Right atrium auricular region (tissue), 2 donors: Measurements from ENCODE around the gene PLCH2. TPM values are rescaled to one million over a fixed set of nuclear protein-coding genes. Genes with fewer than 3 reads are reported as not detected.

Experiments
- DNase-seq: peaks from one replicate; pipeline ENCODE4 v3.0.0-alpha.2; 2019; ENCODE audit warnings: low spot score
- H3K27ac ChIP-seq, 2 donors: fragments of 200-600 bp; sonication (generic); 1 replicate in 1 of 2; 2 replicates in 1 of 2; pipeline ENCODE4 v1.5.1; 2016 to 2019
- H3K27me3 ChIP-seq, 2 donors: fragments of 200-600 bp; sonication (generic); one replicate each; pipeline versions ENCODE4 v1.5.1 to v1.6.0; 2017 to 2019
- H3K36me3 ChIP-seq: fragments of 200-600 bp; sonication (generic); one replicate; pipeline ENCODE4 v1.5.1; 2016
- H3K4me1 ChIP-seq, 2 donors: fragments of 200-600 bp; sonication (generic); one replicate each; pipeline versions ENCODE4 v1.5.1 to v1.6.0; 2017 to 2019
- H3K4me3 ChIP-seq, 2 donors: fragments of 200-600 bp; sonication (generic); 1 replicate in 1 of 2; 2 replicates in 1 of 2; pipeline ENCODE4 v1.5.1; 2017 to 2019; ENCODE audit warnings: mild to moderate bottlenecking in 1 of 2, moderate library complexity in 1 of 2
- H3K9me3 ChIP-seq, 2 donors: fragments of 200-600 bp; sonication (generic); one replicate each; pipeline ENCODE4 v1.5.1; 2019
- total RNA-seq, 2 donors: library from RNA; depleted of rRNA; stranded (reverse); fragments of >200 nt; gene quantifications; one replicate each; pipeline ENCODE4 v1.1.0, GENCODE V29; 2016
- TF ChIP-seq, protein P1 (sequence below), 2 donors: fragments of 200-600 bp; sonication (generic); IDR thresholded peaks; one replicate each; pipeline ENCODE4 v1.5.1; 2019; ENCODE audit warnings: antibody characterized with exemption in 2 of 2

The PLCH2 gene
- total RNA-seq, 2 donors from 2014 or later: 0.12 TPM; not detected in 1

DNA sequence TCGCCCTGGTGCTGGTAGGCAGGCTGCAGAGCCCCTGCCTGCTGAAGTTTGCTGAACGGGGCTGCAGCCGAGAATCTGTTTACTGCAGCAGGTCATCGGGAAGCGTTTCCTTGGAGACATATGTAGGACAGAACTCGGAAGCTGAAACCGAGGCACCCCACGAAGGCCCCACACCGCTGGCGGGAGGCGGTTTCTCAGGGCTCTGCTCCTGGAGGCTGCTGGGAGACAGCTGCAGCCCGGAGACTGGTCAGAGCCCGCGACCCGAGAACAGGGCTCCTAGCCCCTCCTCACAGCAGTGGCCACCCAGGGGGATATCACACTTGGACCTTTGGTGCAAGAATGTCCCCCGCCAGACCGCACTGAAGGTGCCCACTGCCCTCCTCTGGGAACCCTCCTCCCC, 12.7 kb upstream of the PLCH2 start:
- H3K27ac ChIP-seq: no peak overlapping the region
- TF ChIP-seq, protein P1, sequence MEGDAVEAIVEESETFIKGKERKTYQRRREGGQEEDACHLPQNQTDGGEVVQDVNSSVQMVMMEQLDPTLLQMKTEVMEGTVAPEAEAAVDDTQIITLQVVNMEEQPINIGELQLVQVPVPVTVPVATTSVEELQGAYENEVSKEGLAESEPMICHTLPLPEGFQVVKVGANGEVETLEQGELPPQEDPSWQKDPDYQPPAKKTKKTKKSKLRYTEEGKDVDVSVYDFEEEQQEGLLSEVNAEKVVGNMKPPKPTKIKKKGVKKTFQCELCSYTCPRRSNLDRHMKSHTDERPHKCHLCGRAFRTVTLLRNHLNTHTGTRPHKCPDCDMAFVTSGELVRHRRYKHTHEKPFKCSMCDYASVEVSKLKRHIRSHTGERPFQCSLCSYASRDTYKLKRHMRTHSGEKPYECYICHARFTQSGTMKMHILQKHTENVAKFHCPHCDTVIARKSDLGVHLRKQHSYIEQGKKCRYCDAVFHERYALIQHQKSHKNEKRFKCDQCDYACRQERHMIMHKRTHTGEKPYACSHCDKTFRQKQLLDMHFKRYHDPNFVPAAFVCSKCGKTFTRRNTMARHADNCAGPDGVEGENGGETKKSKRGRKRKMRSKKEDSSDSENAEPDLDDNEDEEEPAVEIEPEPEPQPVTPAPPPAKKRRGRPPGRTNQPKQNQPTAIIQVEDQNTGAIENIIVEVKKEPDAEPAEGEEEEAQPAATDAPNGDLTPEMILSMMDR (IDR thresholded peaks at IDR 0.05): no peak
- DNase-seq: no peak
- H3K4me3 ChIP-seq: no peak overlapping the region
- H3K27me3 ChIP-seq: peaks cover 0 to 17% of the 10 kb centered on the region in 2 donors
- H3K36me3 ChIP-seq: no peaks in the 10 kb centered on the region
- peaks cover 0 to 10% of the 10 kb centered on the region in 2 donors for H3K4me1 ChIP-seq
- no peaks in the 10 kb centered on the region for H3K9me3 ChIP-seq

DNA sequence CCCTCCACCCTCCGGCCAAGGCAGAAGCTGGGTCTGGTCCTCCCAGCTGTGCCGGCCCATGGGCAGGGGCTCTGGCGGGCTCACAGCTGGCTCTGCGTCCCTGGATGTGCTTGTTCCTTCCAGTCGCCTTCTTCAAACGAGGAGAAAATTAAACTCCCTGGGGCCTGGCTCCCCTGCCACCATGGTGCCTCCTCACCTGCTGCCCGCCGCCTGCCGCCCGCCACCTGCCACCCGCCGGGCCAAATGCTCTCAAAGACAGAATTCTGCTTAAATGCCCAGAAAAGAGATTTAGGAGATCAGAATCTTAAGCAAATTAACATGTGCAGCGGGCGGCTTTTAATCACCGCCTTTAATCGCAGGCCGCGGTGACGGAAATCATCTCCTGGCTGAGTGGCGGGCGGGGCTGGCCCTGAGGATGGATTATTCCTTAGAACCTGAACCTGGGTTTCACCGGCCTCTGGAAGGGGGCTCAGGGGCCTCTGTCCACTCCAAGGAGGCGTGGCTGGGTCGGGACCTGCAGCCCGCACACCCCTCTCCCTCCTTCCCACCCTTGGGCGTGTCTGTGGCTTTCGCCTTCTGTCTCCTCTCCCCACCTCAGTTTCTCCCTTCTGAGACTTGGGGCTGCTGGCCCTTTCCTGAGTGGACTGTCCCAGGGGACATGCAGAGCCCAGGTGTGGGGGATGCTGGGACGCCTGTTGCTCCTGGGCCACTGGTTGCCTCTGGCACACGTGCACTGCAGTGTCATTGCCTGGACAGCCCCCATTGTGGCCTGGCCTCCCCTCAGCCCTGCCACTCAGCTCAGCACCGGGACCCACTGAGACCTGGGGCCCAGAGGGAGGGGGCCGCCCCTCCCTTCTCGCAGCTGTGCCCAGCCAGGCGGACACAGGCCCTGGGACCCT, 10.5 kb upstream of the PLCH2 start:
- Histone ChIP-seq H3K4me1 (no peaks in the 10 kb centered on the region), H3K9me3 (no peaks in the 10 kb centered on the region), H3K36me3 (no peaks in the 10 kb centered on the region), H3K27ac (no peak overlapping the region), H3K27me3 (peaks cover 0 to 17% of the 10 kb centered on the region in 2 donors), H3K4me3 (no peak overlapping the region)
- no peak for DNase-seq
- TF ChIP-seq, protein P1 (IDR thresholded peaks at IDR 0.05): no peak

DNA sequence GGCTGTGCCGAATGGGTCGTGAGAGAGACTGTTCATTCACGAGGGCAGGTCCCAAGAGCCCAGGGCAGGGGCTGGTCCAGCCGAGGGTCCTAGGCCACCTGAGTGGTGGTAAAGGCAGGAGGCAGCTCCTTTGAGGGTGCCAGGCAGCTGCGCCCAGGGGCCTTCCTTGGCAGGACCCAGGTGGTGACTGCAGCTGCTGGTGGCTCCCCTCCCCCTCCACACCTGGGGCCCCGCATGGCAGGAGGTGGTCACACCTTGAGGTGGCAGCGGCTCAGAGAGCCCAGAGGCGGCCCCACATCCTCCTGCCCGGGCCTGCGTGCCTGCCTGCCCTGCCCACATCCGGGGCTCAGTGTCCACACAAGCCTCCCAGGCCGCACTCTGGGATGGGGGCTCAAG, 9.8 kb upstream of the PLCH2 start:
- H3K27me3 ChIP-seq: peaks cover 0 to 17% of the 10 kb centered on the region in 2 donors
- TF ChIP-seq, protein P1 (IDR thresholded peaks at IDR 0.05): no peak

DNA sequence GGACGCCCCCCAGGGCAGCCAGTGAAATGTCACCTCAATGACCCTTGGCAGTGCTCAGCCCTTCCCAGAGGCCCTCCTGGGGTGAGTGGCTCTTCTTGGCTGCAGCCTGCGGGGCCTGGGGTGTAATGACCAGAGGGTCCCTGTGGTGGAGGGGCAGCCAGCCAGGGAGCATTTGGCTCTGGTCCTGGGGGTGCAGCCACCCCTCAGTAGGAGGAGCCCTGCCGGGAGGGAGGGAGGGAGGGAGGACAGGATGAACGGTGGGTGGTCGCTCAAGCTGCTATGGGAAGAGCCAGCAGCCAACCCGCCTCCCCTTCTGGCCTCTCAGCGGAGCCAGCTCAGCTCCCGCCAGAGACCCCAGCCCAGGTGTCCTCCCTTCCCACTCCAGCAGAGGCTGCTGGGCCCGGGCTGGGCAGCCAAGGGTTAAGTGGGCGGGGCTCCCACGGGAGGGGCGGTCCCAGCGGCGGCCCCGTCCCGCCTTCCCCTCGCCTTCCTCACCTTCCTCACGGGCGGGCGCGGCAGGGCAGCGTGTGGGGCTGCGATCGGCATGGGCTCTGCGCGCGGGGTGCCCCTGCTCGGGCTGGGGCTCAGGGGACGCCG, 9.0 kb upstream of the PLCH2 start:
- Histone ChIP-seq H3K36me3 (no peaks in the 10 kb centered on the region), H3K27me3 (peaks cover 0 to 17% of the 10 kb centered on the region in 2 donors), H3K4me1 (no peaks in the 10 kb centered on the region), H3K4me3 (no peak overlapping the region), H3K9me3 (no peaks in the 10 kb centered on the region), H3K27ac (no peak overlapping the region)
- no peak for DNase-seq
- TF ChIP-seq, protein P1 (IDR thresholded peaks at IDR 0.05): no peak

More for the DNA sequence above, 9.8 kb upstream of the PLCH2 start:
- DNase-seq: no peak
- H3K27ac ChIP-seq: no peak overlapping the region
- H3K36me3 ChIP-seq: no peaks in the 10 kb centered on the region
- H3K9me3 ChIP-seq: no peaks in the 10 kb centered on the region
- H3K4me3 ChIP-seq: no peak overlapping the region
- no peaks in the 10 kb centered on the region for H3K4me1 ChIP-seq

DNA sequence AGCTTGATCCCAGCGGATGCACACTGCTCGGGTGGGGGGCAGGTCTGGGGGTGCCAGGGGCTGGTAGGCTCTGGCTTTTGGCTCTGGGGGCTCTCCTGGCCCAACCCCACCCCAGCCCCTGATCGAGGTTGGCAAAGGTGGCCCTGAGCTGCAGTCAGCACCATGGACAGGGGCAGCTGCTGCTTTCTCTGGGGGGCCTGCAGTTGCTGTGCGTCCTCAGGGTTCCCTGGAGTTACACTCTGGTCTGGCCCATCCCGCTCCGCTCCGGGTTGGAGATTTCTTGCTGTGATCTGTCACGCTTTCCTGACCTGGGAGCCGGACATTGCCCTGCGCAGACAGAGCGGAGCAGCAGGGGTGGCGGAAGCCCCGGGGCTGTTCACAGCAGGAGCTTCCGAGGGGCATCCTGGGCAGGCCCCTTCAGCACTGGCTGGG, 8.0 kb upstream of the PLCH2 start:
- Histone ChIP-seq H3K9me3 (no peaks in the 10 kb centered on the region), H3K27me3 (peaks cover 0 to 17% of the 10 kb centered on the region in 2 donors), H3K4me1 (no peaks in the 10 kb centered on the region), H3K27ac (no peak overlapping the region), H3K4me3 (no peak overlapping the region), H3K36me3 (no peaks in the 10 kb centered on the region)
- DNase-seq: no peak
- TF ChIP-seq, protein P1 (IDR thresholded peaks at IDR 0.05): no peak
